Measurements from ENCODE around the gene ADGRL1. TPM values are rescaled to one million over a fixed set of nuclear protein-coding genes. Genes with fewer than 3 reads are reported as not detected.

The ADGRL1 gene
- polyA plus RNA-seq, 1 of the 3 experiments (the other 2 are of a cell fraction): 13.4 TPM

DNA sequence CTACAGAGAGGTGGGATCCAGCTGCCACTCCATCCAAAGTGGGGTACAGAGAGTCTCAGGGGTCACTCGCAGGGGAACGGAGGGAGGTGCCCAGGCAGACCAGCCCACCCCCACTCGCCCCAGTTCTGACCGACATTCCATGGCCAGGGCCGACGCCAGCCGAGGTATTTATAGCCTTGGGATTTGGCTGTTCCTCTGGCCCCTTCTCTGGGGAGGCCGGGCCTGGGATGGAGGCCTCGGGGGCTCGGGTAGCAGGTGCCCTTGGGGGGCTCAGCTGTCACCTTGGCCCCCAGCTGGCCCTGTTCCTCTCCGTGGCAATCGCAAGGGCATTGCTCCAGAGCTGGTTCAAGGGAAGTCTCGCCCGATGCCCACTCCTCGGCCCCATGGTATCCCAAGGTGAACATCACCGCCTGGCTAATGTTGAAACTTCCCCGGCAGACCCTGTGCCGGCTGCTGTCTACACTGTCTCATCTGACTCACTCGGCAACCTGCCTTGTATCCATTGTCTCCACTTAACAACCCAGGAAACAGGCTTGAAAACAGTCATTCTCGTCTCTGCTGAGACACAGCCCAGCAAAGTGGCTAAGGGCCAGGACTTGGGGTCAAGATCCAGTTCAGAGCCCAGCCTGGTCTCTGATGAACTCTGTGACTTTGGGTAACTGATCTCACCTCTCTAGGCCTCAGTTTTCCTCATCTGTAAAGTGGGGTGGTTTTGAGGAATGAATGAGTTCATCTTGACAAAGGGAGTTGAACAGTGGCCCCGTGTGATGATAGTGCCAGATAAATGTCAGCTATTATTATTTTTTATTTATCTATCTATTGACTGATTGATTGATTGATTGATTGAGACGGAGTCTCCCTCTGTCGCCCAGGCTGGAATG is 98.1 kb downstream of the ADGRL1 start:
- Histone ChIP-seq H3K79me2 (ENCODE audit: insufficient read depth) (peaks cover 21% of the 10 kb centered on the region; the same call in 1 of the 2 replicates), H3K9ac (no peak overlapping the region), H3F3A (replicated peaks; ENCODE audit: insufficient read depth) (no peaks in the 10 kb centered on the region), H3K4me2 (no peak overlapping the region), H4K20me1 (ENCODE audit: insufficient read depth) (no peaks in the 10 kb centered on the region), H3K4me1 (ENCODE audit: control insufficient read depth in 1 of 2, insufficient read depth in 2 of 2, low read depth in 1 of 2, low read length in 1 of 2) (no peaks in the 10 kb centered on the region), H3K4me3 (ENCODE audit: low read depth in 2 of 2, low read length in 1 of 2) (no peak overlapping the region), H3K9me2 (no peaks in the 10 kb centered on the region), H3K27me3 (ENCODE audit: insufficient read depth) (no peaks in the 10 kb centered on the region), H2AFZ (ENCODE audit: low read depth) (no peak overlapping the region), H3K36me3 (replicated peaks in 1 of 2; ENCODE audit: control insufficient read depth in 1 of 2, insufficient read depth in 2 of 2, low read length in 1 of 2) (peaks cover 0 to 3% of the 10 kb centered on the region in 2 experiments), H3K9me3 (no peaks in the 10 kb centered on the region), H3K27ac (ENCODE audit: low read depth in 2 of 2, low read length in 1 of 2) (no peak overlapping the region)
- TF ChIP-seq, protein P1, sequence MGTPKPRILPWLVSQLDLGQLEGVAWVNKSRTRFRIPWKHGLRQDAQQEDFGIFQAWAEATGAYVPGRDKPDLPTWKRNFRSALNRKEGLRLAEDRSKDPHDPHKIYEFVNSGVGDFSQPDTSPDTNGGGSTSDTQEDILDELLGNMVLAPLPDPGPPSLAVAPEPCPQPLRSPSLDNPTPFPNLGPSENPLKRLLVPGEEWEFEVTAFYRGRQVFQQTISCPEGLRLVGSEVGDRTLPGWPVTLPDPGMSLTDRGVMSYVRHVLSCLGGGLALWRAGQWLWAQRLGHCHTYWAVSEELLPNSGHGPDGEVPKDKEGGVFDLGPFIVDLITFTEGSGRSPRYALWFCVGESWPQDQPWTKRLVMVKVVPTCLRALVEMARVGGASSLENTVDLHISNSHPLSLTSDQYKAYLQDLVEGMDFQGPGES (IDR thresholded peaks at IDR 0.05; ENCODE audit: low read depth, low read length): no peak
- TF ChIP-seq FOSL2 (IDR thresholded peaks at IDR 0.05; ENCODE audit: borderline replicate concordance, low read depth): no peak
- CTCF ChIA-PET: interaction anchor here (1.2 kb wide), 1 partner anchor 29 kb away, joined by 3 read pairs; the partner anchor contains the start of gene ASF1B
- 77% methylated on average over 6 of the region's 23 CpGs for WGBS (ENCODE audit: low lambda C conversion rate)
- no peak for DNase-seq
- POLR2A ChIA-PET: no interaction called here

DNA sequence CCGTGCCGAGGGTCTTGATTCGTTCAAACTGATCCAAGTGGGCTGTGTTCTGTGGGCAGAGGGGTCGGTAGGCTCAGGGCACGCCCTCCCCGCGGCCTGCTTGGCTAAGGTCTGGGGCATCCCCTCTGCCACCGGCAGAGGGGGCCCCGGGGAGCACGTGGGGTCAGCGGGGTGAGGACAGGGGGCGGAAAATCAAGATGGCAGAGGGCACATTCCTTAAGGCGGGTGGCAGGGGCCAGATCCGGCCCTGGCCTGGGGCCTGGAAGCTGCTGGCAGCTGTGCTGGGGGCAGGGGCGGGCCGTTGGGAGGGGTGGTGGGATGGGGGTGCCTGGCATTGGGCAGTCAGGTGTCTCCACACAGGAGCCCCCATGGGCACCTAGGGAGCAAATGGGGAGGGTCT is 99.1 kb downstream of the ADGRL1 start:
- peaks cover 0 to 7% of the 10 kb centered on the region in 2 experiments for H3K36me3 ChIP-seq (replicated peaks in 1 of 2; ENCODE audit: control insufficient read depth in 1 of 2, insufficient read depth in 2 of 2, low read length in 1 of 2)
- no peak for TF ChIP-seq GABPA (IDR thresholded peaks at IDR 0.05; ENCODE audit: low read depth)
- no peak overlapping the region for H3K27ac ChIP-seq (ENCODE audit: low read depth in 2 of 2, low read length in 1 of 2)
- H3K27me3 ChIP-seq (ENCODE audit: insufficient read depth): no peaks in the 10 kb centered on the region
- H2AFZ ChIP-seq (ENCODE audit: low read depth): no peak overlapping the region
- H3K9ac ChIP-seq: no peak overlapping the region
- H4K20me1 ChIP-seq (ENCODE audit: insufficient read depth): no peaks in the 10 kb centered on the region
- POLR2A ChIA-PET: no interaction called here
- peaks cover 18% of the 10 kb centered on the region; the same call in 1 of the 2 replicates for H3K79me2 ChIP-seq (ENCODE audit: insufficient read depth)
- no peak for DNase-seq
- 95% methylated on average over 8 of the region's 16 CpGs for WGBS (ENCODE audit: low lambda C conversion rate)
- H3K9me2 ChIP-seq: no peaks in the 10 kb centered on the region
- no peaks in the 10 kb centered on the region for H3F3A ChIP-seq (replicated peaks; ENCODE audit: insufficient read depth)
- H3K4me3 ChIP-seq (ENCODE audit: low read depth in 2 of 2, low read length in 1 of 2): no peak overlapping the region
- no peak overlapping the region for H3K4me2 ChIP-seq
- no peaks in the 10 kb centered on the region for H3K4me1 ChIP-seq (ENCODE audit: control insufficient read depth in 1 of 2, insufficient read depth in 2 of 2, low read depth in 1 of 2, low read length in 1 of 2)
- CTCF ChIA-PET: interaction anchor here (1.2 kb wide), 1 partner anchor 30 kb away, joined by 3 read pairs; the partner anchor contains the start of gene ASF1B
- no peaks in the 10 kb centered on the region for H3K9me3 ChIP-seq

DNA sequence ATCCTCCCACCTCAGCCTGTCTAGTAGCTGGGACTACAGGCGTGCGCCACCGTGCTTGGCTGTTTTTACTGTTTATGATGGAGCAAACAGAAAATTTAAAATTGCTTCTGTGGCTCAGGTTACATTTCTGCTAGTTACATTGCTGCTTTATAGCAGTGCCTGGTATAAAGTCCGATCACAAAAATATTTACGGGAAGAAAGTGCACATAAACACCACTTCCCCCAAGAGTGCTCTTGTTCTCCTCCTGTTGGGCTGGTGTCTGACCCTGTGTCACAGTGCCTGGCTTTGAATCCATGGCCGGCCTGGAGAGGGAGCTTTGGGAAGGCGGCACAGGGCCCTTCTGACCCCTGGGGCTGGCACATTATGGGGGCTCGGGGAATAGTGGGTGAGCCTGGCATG is 100.3 kb downstream of the ADGRL1 start:
- Histone ChIP-seq H3K79me2 (ENCODE audit: insufficient read depth) (peaks cover 13% of the 10 kb centered on the region; the same call in 1 of the 2 replicates), H3K27ac (ENCODE audit: low read depth in 2 of 2, low read length in 1 of 2) (no peak overlapping the region), H3K4me3 (ENCODE audit: low read depth in 2 of 2, low read length in 1 of 2) (no peak overlapping the region), H3K4me2 (no peak overlapping the region), H3K27me3 (ENCODE audit: insufficient read depth) (no peaks in the 10 kb centered on the region), H3F3A (replicated peaks; ENCODE audit: insufficient read depth) (no peaks in the 10 kb centered on the region), H3K36me3 (replicated peaks in 1 of 2; ENCODE audit: control insufficient read depth in 1 of 2, insufficient read depth in 2 of 2, low read length in 1 of 2) (peaks cover 7 to 9% of the 10 kb centered on the region in 2 experiments), H3K9me3 (no peaks in the 10 kb centered on the region), H3K9me2 (no peaks in the 10 kb centered on the region), H3K9ac (no peak overlapping the region), H3K4me1 (ENCODE audit: control insufficient read depth in 1 of 2, insufficient read depth in 2 of 2, low read depth in 1 of 2, low read length in 1 of 2) (no peaks in the 10 kb centered on the region), H4K20me1 (ENCODE audit: insufficient read depth) (no peaks in the 10 kb centered on the region), H2AFZ (ENCODE audit: low read depth) (no peak overlapping the region)
- no peak for DNase-seq
- ChIA-PET CTCF (interaction anchor here (0.8 to 1.3 kb wide), 2 partner anchors 9 to 32 kb away, joined by 3 to 4 read pairs; no protein-coding TSS in a partner anchor), POLR2A (no interaction called here)
- WGBS (ENCODE audit: low lambda C conversion rate): 96% methylated on average over 8 of the region's 8 CpGs
- TF ChIP-seq CHD2 (IDR thresholded peaks at IDR 0.05; ENCODE audit: low read length, partially characterized antibody) (no peak), RXRA (IDR thresholded peaks at IDR 0.05; ENCODE audit: borderline replicate concordance, low read depth) (no peak), FOXM1 (IDR thresholded peaks at IDR 0.05; ENCODE audit: low read depth) (no peak), TAF1 (IDR thresholded peaks at IDR 0.05; ENCODE audit: borderline replicate concordance, low read depth, low read length) (no peak)
- TF ChIP-seq, protein P2, sequence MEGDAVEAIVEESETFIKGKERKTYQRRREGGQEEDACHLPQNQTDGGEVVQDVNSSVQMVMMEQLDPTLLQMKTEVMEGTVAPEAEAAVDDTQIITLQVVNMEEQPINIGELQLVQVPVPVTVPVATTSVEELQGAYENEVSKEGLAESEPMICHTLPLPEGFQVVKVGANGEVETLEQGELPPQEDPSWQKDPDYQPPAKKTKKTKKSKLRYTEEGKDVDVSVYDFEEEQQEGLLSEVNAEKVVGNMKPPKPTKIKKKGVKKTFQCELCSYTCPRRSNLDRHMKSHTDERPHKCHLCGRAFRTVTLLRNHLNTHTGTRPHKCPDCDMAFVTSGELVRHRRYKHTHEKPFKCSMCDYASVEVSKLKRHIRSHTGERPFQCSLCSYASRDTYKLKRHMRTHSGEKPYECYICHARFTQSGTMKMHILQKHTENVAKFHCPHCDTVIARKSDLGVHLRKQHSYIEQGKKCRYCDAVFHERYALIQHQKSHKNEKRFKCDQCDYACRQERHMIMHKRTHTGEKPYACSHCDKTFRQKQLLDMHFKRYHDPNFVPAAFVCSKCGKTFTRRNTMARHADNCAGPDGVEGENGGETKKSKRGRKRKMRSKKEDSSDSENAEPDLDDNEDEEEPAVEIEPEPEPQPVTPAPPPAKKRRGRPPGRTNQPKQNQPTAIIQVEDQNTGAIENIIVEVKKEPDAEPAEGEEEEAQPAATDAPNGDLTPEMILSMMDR (IDR thresholded peaks at IDR 0.05): no peak
- TF ChIP-seq, protein P3, sequence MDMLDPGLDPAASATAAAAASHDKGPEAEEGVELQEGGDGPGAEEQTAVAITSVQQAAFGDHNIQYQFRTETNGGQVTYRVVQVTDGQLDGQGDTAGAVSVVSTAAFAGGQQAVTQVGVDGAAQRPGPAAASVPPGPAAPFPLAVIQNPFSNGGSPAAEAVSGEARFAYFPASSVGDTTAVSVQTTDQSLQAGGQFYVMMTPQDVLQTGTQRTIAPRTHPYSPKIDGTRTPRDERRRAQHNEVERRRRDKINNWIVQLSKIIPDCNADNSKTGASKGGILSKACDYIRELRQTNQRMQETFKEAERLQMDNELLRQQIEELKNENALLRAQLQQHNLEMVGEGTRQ (IDR thresholded peaks at IDR 0.05; ENCODE audit: borderline replicate concordance, low read depth, low read length): no peak
- TF ChIP-seq, protein P1 (IDR thresholded peaks at IDR 0.05; ENCODE audit: low read depth, low read length): no peak
- TF ChIP-seq, protein P4, sequence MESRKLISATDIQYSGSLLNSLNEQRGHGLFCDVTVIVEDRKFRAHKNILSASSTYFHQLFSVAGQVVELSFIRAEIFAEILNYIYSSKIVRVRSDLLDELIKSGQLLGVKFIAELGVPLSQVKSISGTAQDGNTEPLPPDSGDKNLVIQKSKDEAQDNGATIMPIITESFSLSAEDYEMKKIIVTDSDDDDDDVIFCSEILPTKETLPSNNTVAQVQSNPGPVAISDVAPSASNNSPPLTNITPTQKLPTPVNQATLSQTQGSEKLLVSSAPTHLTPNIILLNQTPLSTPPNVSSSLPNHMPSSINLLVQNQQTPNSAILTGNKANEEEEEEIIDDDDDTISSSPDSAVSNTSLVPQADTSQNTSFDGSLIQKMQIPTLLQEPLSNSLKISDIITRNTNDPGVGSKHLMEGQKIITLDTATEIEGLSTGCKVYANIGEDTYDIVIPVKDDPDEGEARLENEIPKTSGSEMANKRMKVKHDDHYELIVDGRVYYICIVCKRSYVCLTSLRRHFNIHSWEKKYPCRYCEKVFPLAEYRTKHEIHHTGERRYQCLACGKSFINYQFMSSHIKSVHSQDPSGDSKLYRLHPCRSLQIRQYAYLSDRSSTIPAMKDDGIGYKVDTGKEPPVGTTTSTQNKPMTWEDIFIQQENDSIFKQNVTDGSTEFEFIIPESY (IDR thresholded peaks at IDR 0.05; ENCODE audit: borderline replicate concordance, low read depth): no peak
